Pancreas (tissue), 10 donors: ENCODE measurements around the gene PLCB1. TPM values are rescaled to one million over a fixed set of nuclear protein-coding genes. Genes with fewer than 3 reads are reported as not detected.

Experiments
- ATAC-seq, 4 donors: fragments of 200-7000 bp; cut with Tn5 transposase; one replicate each; pipeline versions ENCODE4 v1.8.0 to v1.9.1; 2020; ENCODE audit warnings: mild to moderate bottlenecking in 4 of 4, moderate library complexity in 4 of 4
- DNase-seq, 6 donors: peaks; one replicate each; pipeline ENCODE4 v3.0.0-alpha.2; 2020
- FAIRE-seq: peaks from 2 replicates; lab custom pipeline; 2012; peaks lifted over from hg19 to GRCh38; lab: Jason Lieb, UNC
- H3K27ac ChIP-seq, 4 donors: fragments of 200-600 bp; sonication (generic); 1 replicate in 3 of 4; 2 replicates in 1 of 4; pipeline versions ENCODE4 v1.5.0 to v1.8.0; 2020
- H3K27me3 ChIP-seq, 4 donors: fragments of 200-600 bp; one replicate each; pipeline ENCODE4 v1.8.0; 2021
- H3K36me3 ChIP-seq, 3 donors: fragments of 200-600 bp; sonication (generic) in 1 of 3; one replicate each; pipeline versions ENCODE4 v1.5.0 to v1.8.0; 2020 to 2021
- H3K4me1 ChIP-seq, 3 donors: fragments of 200-600 bp; one replicate each; pipeline ENCODE4 v1.8.0; 2021
- H3K4me3 ChIP-seq, 4 donors: fragments of 200-600 bp; sonication (generic) in 2 of 4; one replicate each; pipeline versions ENCODE4 v1.5.0 to v1.8.0; 2020 to 2021
- H3K9me3 ChIP-seq, 4 donors: fragments of 200-600 bp; one replicate each; pipeline ENCODE4 v1.8.0; 2021
- WGBS, 2 donors: extraction: QIAGEN DNeasy Blood & Tissue Kit; methylation state at CpG; one replicate each; pipeline ENCODE4 v1.1.7; 2013; 5-methylcytosine and 5-hydroxymethylcytosine counted together
- intact Hi-C, 3 donors: fragments of 100-400 bp; cut with DNase I; formaldehyde crosslinking; loops; one replicate each; pipeline versions ENCODE4 v1.11.1 to v1.14.2; 2022
- polyA plus RNA-seq, 2 donors: library from polyadenylated mRNA; stranded (reverse); fragments of 200-250 nt; gene quantifications; one replicate each; pipeline ENCODE4 v1.2.3, GENCODE V29; 2013
- total RNA-seq, 6 donors: library from RNA; stranded (reverse); fragmentation: NEBNext Ultra II Directional in 4 of 6; extraction: Animal tissue kit (Norgen Biotek cat#: 25700) in 4 of 6; gene quantifications; one replicate each; pipeline versions ENCODE4 v1.2.1 to v1.2.4, GENCODE V29; 2021 to 2023
- TF ChIP-seq, protein P1 (sequence below), 4 donors: fragments of 200-600 bp; sonication (generic) in 3 of 4; IDR thresholded peaks; one replicate each; pipeline versions ENCODE4 v1.5.0 to v1.8.0; 2021; ENCODE audit warnings: antibody characterized with exemption in 4 of 4
- donor health status: healthy with polysubstance abuse.
- donor health status: DM: no; HTN: no; CAD: no; lungs with moderate emphysema.
- donor health status: DM: no; HTN: no; CAD: no.
- donor health status: control.
- donor health status: control.
- donor health status: Bipolar disorder and iron deficiency.
- donor health status: DM: yes; HTN: yes; CAD: no.
- donor health status: DM: no; HTN: no; CAD: no.
- donor health status: DM: no; HTN: no; CAD: no.
- donor health status: DM: yes; HTN: yes; CAD: no.

Gene PLCB1
- total and polyA plus RNA-seq, 8 donors = 4.5 to 18.7 (median 13.7) TPM

DNA sequence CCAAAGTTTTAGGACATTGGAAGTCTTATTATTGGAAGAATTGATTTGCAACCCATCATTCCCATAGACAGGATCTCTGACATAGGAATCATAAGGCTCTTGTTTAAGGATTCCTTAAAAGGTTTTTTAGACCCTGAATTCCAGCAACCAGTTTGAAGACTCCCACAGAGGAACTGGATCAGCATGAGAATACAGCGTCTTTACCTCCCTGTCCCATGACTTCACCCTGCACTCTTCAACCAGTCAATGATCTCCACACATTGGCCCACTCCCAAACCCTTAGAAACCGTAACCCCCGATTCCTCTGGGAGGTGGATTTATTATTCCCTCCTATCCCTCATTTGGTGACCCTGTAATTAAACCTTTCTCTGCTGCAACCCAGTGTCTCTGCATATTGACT, 786.1 kb downstream of the PLCB1 start:
- no peaks in the 10 kb centered on the region for H3K9me3 ChIP-seq
- 84 to 89% methylated on average over 3 of the region's 3 CpGs for WGBS, 2 donors
- no peak overlapping the region for H3K27ac ChIP-seq
- no peak for DNase-seq
- no peak for FAIRE-seq
- no peaks in the 10 kb centered on the region for H3K36me3 ChIP-seq
- H3K4me3 ChIP-seq = no peak overlapping the region
- H3K27me3 ChIP-seq = no peaks in the 10 kb centered on the region
- no peak for ATAC-seq
- intact Hi-C loops = no loop called here
- TF ChIP-seq, protein P1, sequence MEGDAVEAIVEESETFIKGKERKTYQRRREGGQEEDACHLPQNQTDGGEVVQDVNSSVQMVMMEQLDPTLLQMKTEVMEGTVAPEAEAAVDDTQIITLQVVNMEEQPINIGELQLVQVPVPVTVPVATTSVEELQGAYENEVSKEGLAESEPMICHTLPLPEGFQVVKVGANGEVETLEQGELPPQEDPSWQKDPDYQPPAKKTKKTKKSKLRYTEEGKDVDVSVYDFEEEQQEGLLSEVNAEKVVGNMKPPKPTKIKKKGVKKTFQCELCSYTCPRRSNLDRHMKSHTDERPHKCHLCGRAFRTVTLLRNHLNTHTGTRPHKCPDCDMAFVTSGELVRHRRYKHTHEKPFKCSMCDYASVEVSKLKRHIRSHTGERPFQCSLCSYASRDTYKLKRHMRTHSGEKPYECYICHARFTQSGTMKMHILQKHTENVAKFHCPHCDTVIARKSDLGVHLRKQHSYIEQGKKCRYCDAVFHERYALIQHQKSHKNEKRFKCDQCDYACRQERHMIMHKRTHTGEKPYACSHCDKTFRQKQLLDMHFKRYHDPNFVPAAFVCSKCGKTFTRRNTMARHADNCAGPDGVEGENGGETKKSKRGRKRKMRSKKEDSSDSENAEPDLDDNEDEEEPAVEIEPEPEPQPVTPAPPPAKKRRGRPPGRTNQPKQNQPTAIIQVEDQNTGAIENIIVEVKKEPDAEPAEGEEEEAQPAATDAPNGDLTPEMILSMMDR (IDR thresholded peaks at IDR 0.05) = no peak
- H3K4me1 ChIP-seq = no peaks in the 10 kb centered on the region

DNA sequence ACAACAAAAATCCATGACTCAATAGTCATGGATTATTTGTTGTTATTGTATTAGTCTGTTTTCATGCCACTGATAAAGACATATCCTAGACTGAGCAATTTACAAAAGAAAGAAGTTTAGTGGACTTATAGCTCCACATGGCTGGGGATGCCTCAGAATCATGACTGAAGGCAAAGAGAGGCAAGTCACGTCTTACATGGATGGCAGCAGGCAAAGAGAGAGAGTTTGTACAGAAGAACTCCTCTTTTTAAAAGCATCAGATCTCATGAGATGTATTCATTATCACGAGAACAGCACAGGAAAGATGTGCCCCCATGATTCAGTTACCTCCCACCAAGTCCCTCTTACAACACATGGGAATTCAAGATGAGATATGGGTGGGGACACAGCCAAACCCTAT, 792.5 kb downstream of the PLCB1 start:
- TF ChIP-seq, protein P1 (IDR thresholded peaks at IDR 0.05) = no peak
- 50 to 68% methylated on average over 2 of the region's 2 CpGs for WGBS, 2 donors
- Histone ChIP-seq H3K4me1 (no peaks in the 10 kb centered on the region), H3K9me3 (no peaks in the 10 kb centered on the region), H3K36me3 (no peaks in the 10 kb centered on the region), H3K27me3 (no peaks in the 10 kb centered on the region), H3K27ac (no peak overlapping the region), H3K4me3 (no peak overlapping the region)
- no peak for FAIRE-seq
- intact Hi-C loops = no loop called here
- no peak for ATAC-seq
- DNase-seq = no peak

DNA sequence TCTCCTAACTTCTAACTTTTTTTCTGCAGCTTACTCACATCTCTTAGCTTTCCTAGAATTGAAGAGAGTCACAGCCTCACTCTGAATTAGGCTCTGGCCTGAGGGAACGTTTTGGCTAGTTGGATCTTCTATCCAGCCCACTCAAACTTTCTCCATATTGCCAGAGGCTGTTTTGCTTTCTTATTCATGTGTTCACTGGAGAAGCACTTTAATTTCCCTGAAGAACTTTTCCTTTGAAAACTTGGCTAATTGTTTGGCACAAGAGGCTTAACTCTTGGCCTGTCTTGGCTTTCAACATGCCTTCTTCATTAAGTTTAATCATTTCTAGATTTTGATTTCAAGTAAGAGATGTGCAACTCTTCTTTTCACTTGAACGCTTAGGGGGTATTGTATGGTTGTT, 798.7 kb downstream of the PLCB1 start:
- no peak for ATAC-seq
- intact Hi-C loops = no loop called here
- H3K4me3 ChIP-seq = no peak overlapping the region
- H3K27ac ChIP-seq = no peak overlapping the region
- H3K4me1 ChIP-seq = no peaks in the 10 kb centered on the region
- TF ChIP-seq, protein P1 (IDR thresholded peaks at IDR 0.05) = no peak
- H3K36me3 ChIP-seq = no peaks in the 10 kb centered on the region
- no peaks in the 10 kb centered on the region for H3K9me3 ChIP-seq
- H3K27me3 ChIP-seq = no peaks in the 10 kb centered on the region
- FAIRE-seq = no peak
- 63 to 71% methylated on average over 2 of the region's 2 CpGs for WGBS, 2 donors
- no peak for DNase-seq

DNA sequence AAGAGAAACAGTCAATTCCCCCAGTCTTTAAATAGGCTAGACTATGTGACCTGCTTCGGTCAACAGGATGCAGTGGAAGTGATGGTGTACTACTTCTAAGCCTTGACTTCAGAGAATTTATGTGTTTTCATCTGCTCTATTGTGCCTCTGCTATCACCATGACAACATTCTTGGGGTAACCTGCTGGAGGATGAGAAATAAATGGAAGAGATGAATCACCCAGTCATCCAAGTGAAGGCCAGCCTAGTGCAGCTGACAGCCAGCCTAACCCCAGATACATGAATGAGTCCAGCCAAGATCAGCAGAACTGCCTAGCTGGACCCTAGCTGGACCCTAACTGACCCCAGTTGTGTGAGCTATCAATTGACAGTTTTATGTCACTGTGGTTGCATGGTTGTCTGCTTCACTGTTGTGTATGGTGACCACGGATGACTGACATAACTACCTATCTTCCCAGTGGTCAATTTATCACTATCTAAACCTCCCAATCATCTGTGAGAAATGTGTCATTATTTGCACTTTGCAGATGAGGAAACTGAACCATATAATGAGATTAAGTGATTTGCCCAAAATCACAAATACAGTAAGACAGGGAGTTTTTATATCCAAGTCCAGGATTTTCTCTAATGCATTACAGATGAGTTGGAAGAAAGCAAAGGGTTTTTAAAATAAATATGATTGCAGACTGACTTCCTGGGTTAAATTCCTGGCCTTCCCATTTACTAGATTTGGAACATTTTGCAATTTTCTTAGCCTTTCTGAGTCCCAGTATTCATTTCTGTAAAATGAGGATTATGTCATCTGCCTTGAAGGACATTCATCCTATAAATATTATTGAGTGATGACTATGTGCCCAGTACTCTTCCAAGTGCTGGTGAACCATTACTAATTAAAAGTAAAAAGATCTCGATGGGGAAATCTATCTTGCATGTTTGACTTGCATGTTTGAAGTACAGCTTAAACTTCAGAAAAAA, 800.4 kb downstream of the PLCB1 start:
- Histone ChIP-seq H3K27ac (no peak overlapping the region), H3K36me3 (no peaks in the 10 kb centered on the region), H3K9me3 (no peaks in the 10 kb centered on the region), H3K4me1 (no peaks in the 10 kb centered on the region), H3K27me3 (no peaks in the 10 kb centered on the region), H3K4me3 (no peak overlapping the region)
- intact Hi-C loops = no loop called here
- 49 to 51% methylated on average over 3 of the region's 3 CpGs for WGBS, 2 donors
- TF ChIP-seq, protein P1 (IDR thresholded peaks at IDR 0.05) = no peak
- FAIRE-seq (no peak), ATAC-seq (no peak), DNase-seq (no peak)

DNA sequence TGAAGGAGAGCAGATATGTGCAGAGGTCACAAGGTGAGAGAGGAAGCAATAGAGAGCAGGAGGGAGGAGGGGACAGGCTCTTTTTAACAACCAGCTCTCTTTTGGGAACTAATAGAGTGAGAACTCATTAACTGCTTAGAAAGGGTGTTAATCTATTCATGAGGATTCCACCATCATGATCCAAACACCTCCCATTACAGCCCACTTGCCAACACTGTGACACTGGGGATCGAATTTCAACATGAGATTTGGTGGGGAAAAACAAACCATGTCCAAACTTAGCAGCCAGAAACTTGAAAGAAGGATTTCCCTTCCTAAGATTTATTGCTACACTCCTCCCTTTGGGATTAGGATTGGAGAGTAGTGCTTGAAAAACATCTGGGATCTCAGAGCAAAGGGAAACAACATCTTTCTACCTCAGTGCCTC, 801.3 kb downstream of the PLCB1 start:
- TF ChIP-seq, protein P1 (IDR thresholded peaks at IDR 0.05) = no peak
- Histone ChIP-seq H3K4me3 (no peak overlapping the region), H3K27me3 (no peaks in the 10 kb centered on the region), H3K27ac (no peak overlapping the region), H3K9me3 (no peaks in the 10 kb centered on the region), H3K36me3 (no peaks in the 10 kb centered on the region), H3K4me1 (no peaks in the 10 kb centered on the region)
- intact Hi-C loops = no loop called here
- no peak for DNase-seq
- no peak for FAIRE-seq
- no peak for ATAC-seq
- 14 to 30% methylated on average over 1 of the region's 1 CpG for WGBS, 2 donors
